GM11168 (cell line): ENCODE measurements around the gene BCORL1.

ENCODE experiments used
- in situ Hi-C: fragments of 300-500 bp; cut with MboI; formaldehyde crosslinking; loops from one replicate; pipeline ENCODE4 v1.12.0; 2022; ENCODE audit warnings: low sequenced_read_pairs; ENCODE audit not compliant: unreplicated experiment

Gene BCORL1

DNA sequence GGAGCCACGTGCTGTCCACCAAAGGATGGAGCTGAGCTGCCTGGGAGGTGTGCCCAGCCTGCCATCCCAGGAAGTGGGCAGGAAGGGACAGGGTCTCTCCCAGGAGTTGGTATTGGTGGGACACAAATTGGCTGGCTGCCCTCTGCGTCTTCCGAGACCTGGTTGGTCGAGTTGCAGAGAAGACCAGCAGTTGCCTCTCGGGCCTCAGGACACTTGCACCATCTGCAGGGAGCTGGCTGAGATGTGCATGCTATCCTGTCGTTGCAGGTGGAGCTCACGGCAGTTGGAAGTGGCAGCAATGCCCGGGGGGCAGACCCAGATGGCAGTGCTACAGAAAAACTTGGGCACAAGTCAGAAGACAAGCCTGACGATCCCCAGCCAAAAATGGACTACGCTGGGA, 30.2 kb downstream of the BCORL1 start:
- in situ Hi-C loops: no loop called here

DNA sequence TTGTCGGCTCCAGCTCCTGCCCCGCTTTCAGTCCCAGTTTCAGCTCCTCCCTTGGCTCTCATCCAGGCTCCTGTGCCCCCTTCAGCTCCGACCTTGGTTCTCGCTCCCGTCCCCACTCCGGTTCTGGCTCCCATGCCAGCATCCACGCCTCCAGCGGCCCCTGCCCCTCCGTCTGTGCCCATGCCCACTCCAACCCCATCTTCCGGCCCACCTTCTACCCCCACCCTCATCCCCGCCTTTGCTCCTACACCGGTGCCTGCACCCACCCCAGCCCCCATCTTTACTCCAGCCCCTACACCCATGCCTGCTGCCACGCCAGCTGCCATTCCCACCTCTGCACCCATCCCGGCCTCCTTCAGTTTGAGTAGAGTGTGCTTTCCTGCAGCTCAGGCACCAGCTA, 31.2 kb downstream of the BCORL1 start:
- in situ Hi-C loops: no loop called here

DNA sequence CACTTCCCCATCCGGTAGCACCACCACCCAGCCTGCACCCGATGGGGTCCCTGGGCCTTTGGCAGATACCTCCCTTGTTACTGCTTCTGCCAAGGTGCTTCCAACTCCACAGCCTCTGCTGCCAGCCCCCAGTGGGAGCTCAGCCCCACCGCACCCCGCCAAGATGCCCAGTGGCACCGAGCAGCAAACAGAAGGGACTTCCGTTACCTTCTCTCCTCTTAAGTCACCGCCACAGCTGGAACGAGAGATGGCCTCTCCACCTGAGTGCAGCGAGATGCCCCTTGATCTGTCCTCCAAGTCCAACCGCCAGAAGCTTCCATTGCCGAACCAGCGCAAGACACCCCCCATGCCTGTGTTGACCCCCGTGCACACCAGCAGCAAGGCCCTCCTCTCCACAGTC, 31.9 kb downstream of the BCORL1 start:
- in situ Hi-C loops: no loop called here

DNA sequence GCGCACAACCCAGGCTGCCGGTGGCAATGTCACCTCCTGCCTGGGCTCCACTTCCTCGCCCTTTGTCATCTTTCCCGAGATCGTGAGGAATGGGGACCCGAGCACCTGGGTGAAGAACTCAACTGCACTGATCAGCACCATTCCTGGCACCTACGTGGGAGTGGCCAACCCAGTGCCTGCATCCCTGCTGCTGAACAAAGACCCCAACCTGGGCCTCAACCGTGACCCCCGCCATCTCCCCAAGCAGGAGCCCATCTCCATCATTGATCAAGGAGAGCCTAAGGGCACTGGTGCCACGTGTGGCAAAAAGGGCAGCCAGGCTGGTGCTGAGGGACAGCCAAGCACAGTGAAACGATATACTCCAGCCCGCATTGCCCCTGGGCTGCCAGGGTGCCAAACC, 32.3 kb downstream of the BCORL1 start:
- in situ Hi-C loops: no loop called here

DNA sequence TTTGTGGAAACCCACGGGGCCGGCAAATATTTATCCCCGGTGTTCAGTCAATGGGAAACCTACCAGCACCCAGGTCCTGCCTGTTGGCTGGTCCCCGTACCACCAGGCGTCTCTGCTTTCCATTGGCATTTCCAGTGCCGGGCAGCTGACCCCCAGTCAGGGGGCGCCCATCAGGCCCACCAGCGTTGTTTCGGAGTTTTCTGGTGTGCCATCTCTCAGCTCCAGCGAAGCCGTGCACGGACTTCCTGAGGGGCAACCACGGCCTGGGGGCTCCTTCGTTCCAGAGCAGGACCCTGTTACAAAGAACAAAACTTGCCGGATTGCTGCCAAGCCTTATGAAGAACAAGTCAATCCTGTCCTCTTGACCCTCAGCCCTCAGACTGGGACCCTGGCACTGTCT, 32.7 kb downstream of the BCORL1 start:
- in situ Hi-C loops: no loop called here

DNA sequence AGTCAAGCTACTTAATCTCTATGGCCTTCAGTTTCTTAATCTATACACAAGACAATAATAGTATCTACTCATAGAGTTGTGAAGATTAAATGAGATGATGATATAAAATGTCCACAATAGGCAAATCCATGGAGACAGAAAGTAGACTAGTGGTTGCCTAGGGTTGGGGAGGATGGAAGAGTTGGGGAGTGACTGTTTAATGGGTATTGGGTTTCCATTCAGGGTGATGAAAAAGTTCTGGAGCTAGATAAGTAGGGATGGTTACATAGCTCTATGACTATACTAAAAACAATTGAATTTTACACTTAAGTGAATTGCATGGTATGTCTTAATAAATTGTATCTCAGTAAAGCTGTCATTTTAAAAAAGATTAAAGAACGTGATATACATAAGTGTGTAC, 35.7 kb downstream of the BCORL1 start:
- in situ Hi-C loops: no loop called here

DNA sequence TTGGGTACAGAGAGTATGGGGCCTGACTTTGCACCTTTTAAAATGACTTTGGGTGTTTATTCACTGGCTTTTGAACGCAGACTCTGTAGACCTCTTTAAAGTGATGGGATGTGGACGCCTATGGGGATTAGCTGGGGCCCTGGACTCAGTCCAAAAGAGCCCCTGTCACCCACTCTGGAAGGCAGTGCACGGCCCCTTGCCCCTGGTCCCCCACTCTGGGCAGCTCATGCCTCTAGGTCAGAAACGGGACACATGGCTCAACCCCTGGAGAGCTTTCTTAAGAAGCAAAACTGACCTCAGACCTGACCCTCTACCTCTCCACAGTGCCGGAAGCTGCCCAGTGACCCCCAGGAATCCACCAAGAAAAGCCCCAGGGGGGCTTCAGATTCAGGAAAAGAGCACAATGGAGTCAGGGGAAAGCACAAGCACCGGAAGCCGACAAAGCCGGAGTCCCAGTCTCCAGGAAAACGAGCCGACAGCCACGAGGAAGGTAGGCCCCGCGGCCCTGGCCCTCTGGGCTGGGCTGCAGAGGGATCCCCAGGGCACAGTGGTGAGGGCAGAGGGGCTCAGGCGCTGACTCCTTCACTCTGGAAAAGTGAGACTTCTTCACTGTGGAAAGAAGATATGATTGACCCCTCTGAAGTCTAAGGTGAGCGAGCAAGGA, 38.4 kb downstream of the BCORL1 start:
- in situ Hi-C loops: no loop called here

DNA sequence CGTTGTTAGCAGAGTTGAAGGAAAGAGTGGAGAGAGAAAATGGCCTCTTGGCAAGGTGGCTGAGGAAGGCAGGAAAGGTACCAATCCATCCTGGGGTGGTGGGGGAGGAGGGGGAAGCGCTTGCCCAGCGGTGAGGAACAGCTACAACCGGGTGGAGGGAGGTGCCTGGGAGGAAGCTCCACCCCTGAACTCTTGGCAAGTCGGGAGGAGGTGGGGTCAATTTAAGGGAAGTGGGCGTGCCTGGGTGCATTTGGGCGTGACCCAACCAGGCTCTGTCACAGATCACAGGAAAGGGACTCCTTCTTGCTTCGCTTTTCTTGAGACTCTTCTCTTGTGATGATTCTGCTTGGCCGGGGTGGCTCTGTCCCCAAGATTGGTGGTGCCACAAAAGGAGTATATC, 41.7 kb downstream of the BCORL1 start:
- in situ Hi-C loops: no loop called here

DNA sequence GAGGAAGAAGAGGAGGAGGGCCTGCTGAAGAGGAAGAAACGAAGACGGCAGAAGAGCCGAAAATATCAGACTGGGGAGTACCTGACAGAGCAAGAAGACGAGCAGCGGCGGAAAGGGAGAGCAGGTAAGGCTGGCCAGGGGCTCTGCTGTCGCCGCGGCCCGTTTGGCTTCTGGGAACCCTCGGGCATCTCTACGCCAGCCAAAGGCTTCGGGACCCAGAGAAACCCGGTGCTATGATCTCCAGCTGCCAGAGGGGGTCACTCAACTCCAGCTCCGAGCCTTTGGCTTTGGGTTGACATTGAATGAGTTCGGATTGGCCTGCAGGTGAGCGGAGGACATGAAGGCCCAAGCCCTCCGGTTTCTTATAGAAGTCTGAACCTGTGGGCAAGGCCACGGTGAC, 42.8 kb downstream of the BCORL1 start:
- in situ Hi-C loops: no loop called here

DNA sequence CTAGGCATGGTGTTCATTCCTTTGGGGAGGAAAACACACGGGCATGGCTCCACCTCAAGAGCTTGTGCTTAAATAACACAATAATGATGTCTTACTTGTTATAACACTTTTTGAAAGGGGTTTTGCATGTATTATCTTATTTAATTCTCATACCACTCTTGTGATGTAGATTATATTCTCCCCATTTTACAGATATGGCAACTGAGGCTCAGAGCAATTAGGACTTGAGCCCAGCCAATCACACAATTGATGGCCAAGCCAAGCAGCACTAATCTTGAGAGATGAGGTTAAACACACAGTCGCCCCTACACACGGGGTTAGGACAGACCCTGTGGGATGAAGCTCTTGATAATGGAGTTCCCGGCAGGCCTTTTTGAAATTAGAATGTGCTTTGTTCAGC, 45.1 kb downstream of the BCORL1 start:
- in situ Hi-C loops: no loop called here

DNA sequence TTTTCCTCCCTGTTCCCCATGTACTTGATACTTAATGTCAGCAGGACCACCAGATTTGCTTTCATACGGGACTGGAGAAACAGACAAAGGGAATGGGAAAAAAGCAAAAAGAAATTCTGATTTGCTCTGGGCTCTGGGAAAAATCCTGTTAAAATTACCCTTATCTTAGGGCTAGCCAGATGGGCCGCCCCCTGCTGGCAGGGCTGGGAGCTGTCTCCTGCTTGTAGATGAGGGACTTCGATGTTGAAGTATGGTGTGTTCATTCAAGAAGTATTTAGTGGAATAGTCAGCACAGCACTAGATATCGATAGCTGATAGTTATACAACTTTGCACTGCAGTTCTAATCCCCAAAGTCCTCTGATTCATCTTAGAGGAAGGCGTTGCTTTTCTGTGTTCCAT, 45.8 kb downstream of the BCORL1 start:
- in situ Hi-C loops: no loop called here

DNA sequence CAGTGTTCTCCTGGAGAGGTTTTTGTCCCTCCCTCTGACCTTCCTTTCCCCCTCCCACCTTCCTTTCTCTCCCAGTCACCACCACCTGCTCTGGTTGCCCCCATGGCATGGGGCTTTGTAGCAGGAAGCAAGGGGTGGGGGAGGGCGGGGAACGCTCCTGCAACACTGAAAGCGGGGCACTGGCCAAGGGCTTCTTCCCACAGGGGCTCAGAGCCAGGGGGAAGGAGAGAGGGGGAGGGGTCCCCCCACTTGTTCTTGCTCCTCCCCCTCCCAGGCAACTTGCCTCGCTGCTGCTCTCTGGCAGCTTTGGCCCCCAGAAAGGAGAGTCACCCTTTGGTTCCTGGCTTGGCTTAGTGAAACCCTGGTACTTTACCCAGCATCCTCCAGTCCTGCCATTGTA, 48.4 kb downstream of the BCORL1 start:
- in situ Hi-C loops: loop anchor here (10.0 kb wide), 1 partner anchor 106 kb away; no protein-coding TSS in a partner anchor

DNA sequence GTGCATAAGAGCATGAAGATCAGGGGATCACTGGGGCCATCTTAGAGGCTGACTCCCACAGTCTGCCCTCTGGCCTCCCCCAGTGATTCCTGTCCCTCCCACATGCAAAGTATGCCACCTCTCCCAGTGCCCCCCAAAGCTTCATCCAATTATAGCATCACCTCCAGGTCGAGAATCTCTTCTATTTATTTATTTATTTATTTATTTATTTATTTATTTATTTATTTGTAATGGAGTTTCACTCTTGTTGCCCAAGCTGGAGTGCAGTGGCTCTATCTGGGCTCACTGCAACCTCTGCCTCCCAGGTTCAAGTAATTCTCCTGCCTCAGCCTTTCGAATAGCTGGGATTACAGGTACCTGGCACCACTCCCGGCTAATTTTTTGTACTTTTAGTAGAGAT, 50.1 kb downstream of the BCORL1 start:
- in situ Hi-C loops: loop anchor here (10.0 kb wide), 1 partner anchor 108 kb away; no protein-coding TSS in a partner anchor

DNA sequence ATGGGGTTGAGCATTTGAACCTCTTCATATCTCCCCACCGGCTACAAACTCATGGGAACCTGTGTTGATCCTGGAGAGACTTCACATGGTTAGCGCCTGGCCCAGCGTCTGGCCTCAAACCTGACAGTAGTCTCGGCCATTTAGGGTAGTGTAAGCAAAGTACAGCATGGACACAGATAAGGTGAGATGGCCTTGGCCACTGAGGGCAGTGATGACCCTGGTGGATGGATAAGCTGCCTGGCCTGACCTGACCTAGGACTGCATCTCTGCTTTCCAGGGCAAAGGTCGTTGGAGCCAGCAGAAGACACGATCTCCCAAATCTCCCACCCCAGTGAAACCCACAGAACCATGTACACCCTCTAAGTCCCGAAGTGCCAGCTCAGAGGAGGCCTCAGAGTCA, 51.7 kb downstream of the BCORL1 start:
- in situ Hi-C loops: loop anchor here (10.0 kb wide), 1 partner anchor 109 kb away; no protein-coding TSS in a partner anchor

DNA sequence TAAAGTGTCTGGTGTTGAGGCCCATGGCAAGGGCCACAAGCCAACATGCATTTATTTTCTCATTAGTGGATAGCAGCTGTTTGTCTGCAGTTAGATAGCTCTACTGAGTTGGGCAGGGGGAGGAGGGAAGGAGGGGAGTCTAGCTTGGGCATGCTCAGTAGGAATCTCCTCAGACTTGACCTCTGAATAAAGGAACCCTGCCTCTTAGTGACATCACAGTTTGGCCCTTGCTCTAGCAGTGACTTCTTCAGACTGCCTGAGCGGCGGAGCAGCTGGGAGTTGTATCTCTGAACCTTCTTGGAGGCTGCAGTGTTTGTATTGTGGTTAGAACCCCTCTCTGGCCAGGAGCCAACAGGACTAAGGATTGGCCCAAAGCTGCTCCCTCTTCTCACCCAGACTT, 57.4 kb downstream of the BCORL1 start:
- in situ Hi-C loops: loop anchor here (10.0 kb wide), 1 partner anchor 115 kb away; no protein-coding TSS in a partner anchor

DNA sequence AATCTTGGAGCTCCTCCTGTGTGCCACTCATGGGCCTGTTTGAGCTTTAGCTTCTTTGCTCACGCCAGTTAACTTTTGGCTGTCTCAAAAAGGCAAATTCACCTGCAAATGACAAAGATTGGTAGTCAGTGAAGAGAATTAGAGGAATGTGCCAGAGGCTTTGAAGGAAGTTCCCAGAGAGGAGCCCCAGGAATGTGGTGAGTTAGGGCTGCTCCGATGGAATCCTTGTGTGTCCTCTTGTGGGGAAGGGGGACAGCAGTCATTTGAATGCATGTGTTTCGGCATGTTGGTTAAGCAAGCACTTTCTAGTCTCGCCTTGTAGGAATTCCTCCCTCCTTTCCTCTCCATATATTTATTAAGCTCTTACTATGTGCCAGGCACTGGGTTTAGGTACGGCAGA, 65.0 kb downstream of the BCORL1 start:
- in situ Hi-C loops: no loop called here

DNA sequence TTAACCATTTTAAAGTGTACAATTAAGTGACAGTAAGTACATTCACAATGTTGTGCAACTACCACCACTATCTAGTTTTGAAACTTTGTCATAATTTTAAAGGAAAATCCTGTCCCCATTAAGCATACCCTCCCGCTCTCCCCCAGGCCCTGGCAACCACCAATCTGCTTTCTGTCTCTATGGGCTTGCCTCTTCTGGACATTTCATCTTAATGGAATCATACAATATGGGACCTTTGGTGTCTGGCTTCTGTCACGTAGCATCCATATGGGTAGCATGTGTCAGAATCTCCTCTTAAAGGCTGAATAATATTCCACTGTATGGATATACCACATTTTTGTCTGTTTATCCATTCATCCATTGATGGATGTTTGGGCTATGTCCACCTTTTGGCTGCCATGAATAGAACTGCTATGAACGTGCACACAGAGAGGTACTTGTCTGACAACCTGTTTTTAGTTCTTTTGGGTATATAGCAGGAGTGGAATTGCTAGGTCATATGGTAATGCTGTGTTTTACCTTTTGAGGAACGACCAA, 66.3 kb downstream of the BCORL1 start:
- in situ Hi-C loops: no loop called here

DNA sequence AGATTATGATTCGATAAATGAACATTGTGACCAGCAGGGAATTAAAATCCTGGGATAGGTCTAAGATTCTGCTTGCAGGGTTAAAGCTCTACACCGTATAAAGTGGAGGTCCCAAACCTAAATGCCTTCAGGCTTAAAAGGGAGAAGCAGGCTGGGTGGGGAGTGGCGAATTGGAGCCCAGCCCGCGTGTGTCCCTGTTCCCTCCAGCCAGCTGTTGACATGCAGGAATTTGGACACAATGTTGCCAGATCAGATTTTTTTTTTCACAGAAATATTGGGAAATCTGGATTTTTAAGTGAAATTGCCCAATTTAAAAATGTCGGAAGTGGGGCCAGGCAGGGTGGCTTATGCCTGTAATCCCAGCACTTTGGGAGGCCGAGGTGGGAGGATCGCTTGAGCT, 67.4 kb downstream of the BCORL1 start:
- in situ Hi-C loops: loop anchor here (25.0 kb wide), 1 partner anchor 438 kb away; no protein-coding TSS in a partner anchor

DNA sequence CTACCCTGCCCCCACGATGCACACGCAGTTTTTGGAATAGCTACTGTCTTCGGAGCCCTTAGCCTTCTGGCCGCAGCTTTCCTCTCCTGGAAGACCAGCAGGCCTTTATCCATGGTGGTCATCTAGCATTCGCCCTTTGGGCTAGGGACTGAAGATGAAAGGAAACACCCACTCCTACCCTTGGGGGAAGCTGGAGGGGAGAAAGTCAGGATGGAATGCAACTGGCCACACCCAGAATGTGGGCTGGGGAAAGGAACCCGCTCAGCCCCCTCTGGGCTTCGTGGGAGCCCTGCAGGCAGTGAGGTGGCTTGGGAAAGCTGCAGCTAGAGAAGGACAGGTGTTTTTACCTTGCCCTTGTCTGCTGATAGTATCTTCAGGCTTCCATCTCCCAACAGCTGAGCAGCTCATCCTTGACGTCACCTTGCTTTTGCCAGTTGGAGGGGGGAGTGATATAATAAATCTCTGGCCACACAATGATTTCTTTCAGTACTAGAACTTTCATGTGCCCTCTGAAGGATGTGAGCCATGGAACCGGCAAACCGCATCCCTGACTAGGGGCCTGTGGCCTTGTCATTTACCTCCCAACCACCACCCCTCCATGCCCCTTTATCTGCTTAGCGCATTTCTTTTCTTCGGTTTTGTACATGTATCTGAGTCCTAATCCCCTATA, 68.9 kb downstream of the BCORL1 start:
- in situ Hi-C loops: loop anchor here (25.0 kb wide), 1 partner anchor 439 kb away; no protein-coding TSS in a partner anchor

DNA sequence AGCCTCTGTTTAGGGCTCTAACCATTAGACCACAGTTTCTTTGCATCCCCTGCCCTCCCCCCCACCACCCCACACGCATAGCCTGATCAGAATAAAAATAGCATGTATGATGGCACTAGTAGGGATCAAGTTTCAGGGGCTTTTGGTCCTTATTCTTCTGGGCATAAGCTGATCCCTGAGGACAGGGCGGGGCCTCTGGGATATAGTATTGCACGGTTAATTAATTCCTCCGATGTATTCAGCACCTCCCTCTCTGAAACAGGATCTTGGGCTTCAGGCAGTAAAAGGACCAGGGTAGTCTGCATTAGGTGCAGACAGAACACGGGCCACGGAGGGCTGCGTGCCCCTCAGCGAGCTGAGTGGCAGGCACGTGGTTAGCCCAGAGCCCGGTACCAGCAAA, 70.8 kb downstream of the BCORL1 start:
- in situ Hi-C loops: loop anchor here (25.0 kb wide), 1 partner anchor 441 kb away; no protein-coding TSS in a partner anchor

DNA sequence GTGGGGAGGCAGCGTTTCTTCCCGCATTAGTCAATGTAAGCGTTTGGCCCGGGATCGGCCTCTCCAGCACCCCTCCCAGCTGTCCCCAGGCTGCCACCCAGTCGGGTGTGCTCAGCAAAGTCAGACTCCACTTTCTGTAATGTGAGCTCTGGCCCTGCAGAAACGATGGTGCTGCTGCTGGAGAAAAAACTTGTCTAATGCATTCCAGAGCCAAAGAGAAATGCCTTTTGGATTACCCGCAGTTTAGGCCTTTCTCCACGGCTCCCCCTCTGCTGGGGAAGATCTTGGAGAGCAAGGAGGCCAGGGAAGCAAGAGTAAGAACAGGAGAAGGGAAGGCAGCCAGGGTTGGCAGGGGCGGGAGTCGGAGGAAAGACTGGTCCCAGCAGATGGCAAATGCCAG, 72.7 kb downstream of the BCORL1 start:
- in situ Hi-C loops: loop anchor here (25.0 kb wide), 1 partner anchor 443 kb away; no protein-coding TSS in a partner anchor
